K562 (cell line): ENCODE measurements around the gene GRIP1. TPM values are rescaled to one million over a fixed set of nuclear protein-coding genes. Genes with fewer than 3 reads are reported as not detected.

Experiments used
- ATAC-seq: fragments of 200-7000 bp; cut with Tn5 transposase; 3 replicates; pipeline ENCODE4 v1.9.1; 2020; ENCODE audit warnings: moderate library complexity
- BruUV-seq: library from RNA; stranded (reverse); fragments of 400-500 nt; replicated peaks from 2 replicates; lab custom pipeline; 2021; lab: Mats Ljungman, UMichigan
- CTCF ChIA-PET: fragments of 300-600 bp; formaldehyde crosslinking; extraction: SDS; loops from one replicate; lab custom pipeline; 2021; ENCODE audit warnings: low intra/inter-chr PET ratio; lab: Yijun Ruan, JAX
- POLR2A ChIA-PET: fragments of 300-600, 350-650 bp; sonication (Branson Sonifier 250); formaldehyde crosslinking; extraction: SDS; loops from one replicate; lab custom pipeline; 2021; ENCODE audit warnings: antibody characterized with exemption, inconsistent platforms; lab: Yijun Ruan, JAX
- DNase-seq, 4 experiments: peaks; one replicate each; pipeline versions ENCODE4 v3.0.0 to v3.0.0-alpha.2; 2011 to 2018; ENCODE audit warnings: low spot score in 3 of 4, mixed read lengths in 3 of 4; ENCODE audit errors: extremely low read depth in 1 of 4
- FAIRE-seq: peaks from 2 replicates; lab custom pipeline; 2011; peaks lifted over from hg19 to GRCh38; lab: Jason Lieb, UNC
- H2AFZ ChIP-seq: 2 replicates; pipeline ENCODE4 v1.6.0; 2011; ENCODE audit warnings: low read depth, low read length, control low read depth, inconsistent platforms
- H3K27ac ChIP-seq: fragments of 200-600 bp; 3 replicates; pipeline ENCODE4 v1.8.0; 2011; ENCODE audit warnings: low read depth, mild to moderate bottlenecking, control low read depth, inconsistent platforms, low read length, moderate library complexity, mixed read lengths; ENCODE audit errors: extremely low read depth
- H3K27me3 ChIP-seq, 2 experiments: fragments of 300-600 bp in 1 of 2; 2 replicates in 1 of 2; 3 replicates in 1 of 2; pipeline versions ENCODE4 v1.6.0 to v1.8.0; 2011; ENCODE audit warnings: inconsistent platforms in 2 of 2, low read length in 2 of 2, mild to moderate bottlenecking in 1 of 2, mixed read lengths in 1 of 2, moderate library complexity in 1 of 2; ENCODE audit not compliant: control insufficient read depth in 2 of 2, insufficient read depth in 2 of 2
- H3K36me3 ChIP-seq: fragments of 300-600 bp; 3 replicates; pipeline ENCODE4 v1.8.0; 2011; ENCODE audit warnings: mild to moderate bottlenecking, low read length, inconsistent platforms; ENCODE audit not compliant: control insufficient read depth, insufficient read depth
- H3K4me1 ChIP-seq, 2 experiments: fragments of 200-600 bp in 1 of 2; replicated peaks in 1 of 2; 2 replicates in 1 of 2; 3 replicates in 1 of 2; pipeline versions ENCODE4 v1.5.1 to v1.8.0; 2011; ENCODE audit warnings: inconsistent platforms in 2 of 2, low read length in 2 of 2, mild to moderate bottlenecking in 1 of 2, mixed read lengths in 1 of 2, moderate library complexity in 1 of 2; ENCODE audit not compliant: control insufficient read depth in 2 of 2, insufficient read depth in 2 of 2
- H3K4me2 ChIP-seq: 2 replicates; pipeline ENCODE4 v1.6.1; 2011; ENCODE audit warnings: low read length, control low read depth, inconsistent platforms, mixed read lengths; ENCODE audit not compliant: insufficient read depth
- H3K4me3 ChIP-seq: fragments of 200-600 bp; sonication (generic), shearing (Covaris generic); 2 replicates; pipeline ENCODE4 v1.5.1; 2016; ENCODE audit warnings: control low read depth, inconsistent platforms
- H3K79me2 ChIP-seq: fragments of 200-600 bp; 3 replicates; pipeline ENCODE4 v1.8.0; 2011; ENCODE audit warnings: low read length, inconsistent platforms; ENCODE audit not compliant: control insufficient read depth, insufficient read depth
- H3K9ac ChIP-seq, 2 experiments: 2 replicates each; pipeline versions ENCODE4 v1.6.0 to v1.6.1; 2011; ENCODE audit warnings: low read depth in 2 of 2, low read length in 2 of 2, control low read depth in 1 of 2, inconsistent platforms in 1 of 2, mild to moderate bottlenecking in 1 of 2, mixed read lengths in 1 of 2; ENCODE audit not compliant: insufficient read depth in 1 of 2
- H3K9me1 ChIP-seq: one replicate; pipeline ENCODE4 v1.6.0; 2011; ENCODE audit warnings: inconsistent platforms, mild to moderate bottlenecking, low read length, moderate library complexity; ENCODE audit not compliant: control insufficient read depth, insufficient read depth
- H3K9me3 ChIP-seq: replicated peaks from 2 replicates; pipeline ENCODE4 v1.5.1; 2011; ENCODE audit warnings: low read depth, low read length, inconsistent platforms; ENCODE audit not compliant: control insufficient read depth, insufficient read depth
- H4K20me1 ChIP-seq: replicated peaks from 2 replicates; pipeline ENCODE4 v1.6.1; 2011; ENCODE audit warnings: low read length, inconsistent platforms, mixed read lengths; ENCODE audit not compliant: control insufficient read depth, insufficient read depth
- ARID1B ChIP-seq: fragments of 450-650 bp; IDR thresholded peaks from 2 replicates; pipeline ENCODE4 v1.6.1; 2016; ENCODE audit warnings: antibody characterized with exemption, mild to moderate bottlenecking, inconsistent platforms
- ARID2 ChIP-seq: fragments of 450-650 bp; IDR thresholded peaks from 2 replicates; pipeline ENCODE4 v1.6.1; 2017; ENCODE audit warnings: antibody characterized with exemption, mild to moderate bottlenecking
- DPF2 ChIP-seq: fragments of 450-650 bp; IDR thresholded peaks from 2 replicates; pipeline ENCODE4 v1.6.1; 2016
- ETV5 ChIP-seq: sonication (generic); formaldehyde crosslinking; IDR thresholded peaks from 2 replicates; pipeline ENCODE4 v1.4.0; 2020; ENCODE audit warnings: low read depth, mild to moderate bottlenecking, missing genetic modification reagents
- GTF2E2 ChIP-seq: fragments of 200-800 bp; sonication (Bioruptor generic); IDR thresholded peaks from 2 replicates; pipeline ENCODE4 v1.6.1; 2016; ENCODE audit warnings: missing genetic modification characterization, missing compliant biosample characterization
- HDAC8 ChIP-seq: fragments of 450-650 bp; IDR thresholded peaks from 2 replicates; pipeline ENCODE4 v1.6.1; 2016; ENCODE audit warnings: mild to moderate bottlenecking, missing genetic modification characterization, moderate library complexity, missing compliant biosample characterization
- HNRNPUL1 ChIP-seq: fragments of 200-400 bp; formaldehyde crosslinking; IDR thresholded peaks from 2 replicates; pipeline ENCODE4 v1.6.1; 2017; ENCODE audit warnings: low read length
- NR1H2 ChIP-seq: sonication (generic); formaldehyde crosslinking; IDR thresholded peaks from 2 replicates; pipeline ENCODE4 v1.4.0; 2020; ENCODE audit warnings: mild to moderate bottlenecking, missing genetic modification reagents
- NR4A1 ChIP-seq, 2 experiments: fragments of 250-450 bp in 1 of 2; fragments of 450-650 bp in 1 of 2; sonication (Bioruptor Pico) in 1 of 2; IDR thresholded peaks; 2 replicates each; pipeline versions ENCODE4 v1.4.0 to v1.6.1; 2016 to 2020; ENCODE audit warnings: mild to moderate bottlenecking in 2 of 2, missing compliant biosample characterization in 1 of 2, missing genetic modification characterization in 1 of 2, moderate library complexity in 1 of 2
- PHF8 ChIP-seq: fragments of 200-600 bp; sonication (generic); IDR thresholded peaks from 2 replicates; pipeline ENCODE4 v1.6.1; 2012; ENCODE audit warnings: mixed run types, mild to moderate bottlenecking, inconsistent platforms, low read length, moderate library complexity, borderline replicate concordance
- RBM34 ChIP-seq: fragments of 200-400 bp; formaldehyde crosslinking; IDR thresholded peaks from 2 replicates; pipeline ENCODE4 v1.6.1; 2018; ENCODE audit warnings: low read length, borderline replicate concordance; ENCODE audit not compliant: insufficient read depth
- SAFB ChIP-seq: fragments of 200-400 bp; formaldehyde crosslinking; IDR thresholded peaks from 2 replicates; pipeline ENCODE4 v1.6.1; 2017; ENCODE audit warnings: low read depth, low read length, borderline replicate concordance
- ZNF121 ChIP-seq: sonication (generic); formaldehyde crosslinking; conservative IDR thresholded peaks from 2 replicates; pipeline ENCODE4 v1.8.0; 2022; ENCODE audit warnings: missing genetic modification reagents
- ZNF239 ChIP-seq: fragments of 250-450 bp; sonication (Bioruptor Pico); IDR thresholded peaks from 2 replicates; pipeline ENCODE4 v1.4.0; 2020; ENCODE audit warnings: mild to moderate bottlenecking
- ZNF282 ChIP-seq: sonication (generic); formaldehyde crosslinking; IDR thresholded peaks from 2 replicates; pipeline ENCODE4 v1.8.1; 2023; ENCODE audit warnings: missing genetic modification reagents
- ZNF668 ChIP-seq: fragments of 250-450 bp; sonication (Bioruptor Pico); IDR thresholded peaks from 2 replicates; pipeline ENCODE4 v1.8.0; 2022; ENCODE audit warnings: mild to moderate bottlenecking, inconsistent platforms
- WGBS: fragments of 100-300 bp; shearing (Covaris generic); methylation state at CpG from one replicate; pipeline ENCODE4 v1.1.6; 2016; ENCODE audit warnings: low coverage, mixed read lengths; ENCODE audit not compliant: insufficient coverage; ENCODE audit errors: missing lambda C conversion rate; 5-methylcytosine and 5-hydroxymethylcytosine counted together
- in situ Hi-C: fragments of 300-500 bp; cut with MboI; formaldehyde crosslinking; loops from 4 replicates; pipeline ENCODE4 v1.15.0; 2018; ENCODE audit warnings: inconsistent platforms, mixed read lengths
- intact Hi-C: fragments of 100-400 bp; cut with micrococcal nuclease; formaldehyde crosslinking; loops from 2 replicates; pipeline ENCODE4 v1.14.2; 2022
- polyA plus RNA-seq, 8 experiments: library from polyadenylated mRNA; depleted of rRNA in 4 of 8; stranded (reverse) in 5 of 8; unstranded in 3 of 8; fragments of >200 nt; fragmentation: Nextera tagmentation in 2 of 8; fragmentation: Illumina TruSeq in 1 of 8; extraction: Ambion mirVana in 2 of 8; extraction: Trizol in 1 of 8; gene quantifications; 2 replicates each; pipeline versions ENCODE4 v1.2.1 to v1.2.3, GENCODE V29; 2011 to 2014; ENCODE audit warnings: inconsistent platforms in 1 of 8, missing spikeins in 1 of 8
- total RNA-seq, 7 experiments: library from RNA; depleted of rRNA in 6 of 7; stranded (reverse); fragments of >200 nt in 6 of 7; fragmentation: Illumina TruSeq in 2 of 7; extraction: Trizol in 2 of 7; gene quantifications; 2 replicates each; pipeline versions ENCODE4 v1.2.1 to v1.2.3, GENCODE V29; 2011 to 2021; ENCODE audit warnings: low replicate concordance in 1 of 7
- TF ChIP-seq, protein P1 (sequence below): fragments of 250-450 bp; sonication (Bioruptor Pico); IDR thresholded peaks from 2 replicates; pipeline ENCODE4 v1.8.0; 2021; ENCODE audit warnings: moderate library complexity, mild to moderate bottlenecking, inconsistent platforms
- TF ChIP-seq, protein P2 (sequence below): sonication (generic); formaldehyde crosslinking; IDR thresholded peaks from 2 replicates; pipeline ENCODE4 v1.9.0; 2022; ENCODE audit warnings: mild to moderate bottlenecking, missing genetic modification reagents

Gene GRIP1
- total and polyA plus RNA-seq, 9 of the 15 experiments (the other 6 are each of a cell fraction or from before 2014, with no cell fraction given), result 0.28 to 1.2 (median 0.45) TPM

DNA sequence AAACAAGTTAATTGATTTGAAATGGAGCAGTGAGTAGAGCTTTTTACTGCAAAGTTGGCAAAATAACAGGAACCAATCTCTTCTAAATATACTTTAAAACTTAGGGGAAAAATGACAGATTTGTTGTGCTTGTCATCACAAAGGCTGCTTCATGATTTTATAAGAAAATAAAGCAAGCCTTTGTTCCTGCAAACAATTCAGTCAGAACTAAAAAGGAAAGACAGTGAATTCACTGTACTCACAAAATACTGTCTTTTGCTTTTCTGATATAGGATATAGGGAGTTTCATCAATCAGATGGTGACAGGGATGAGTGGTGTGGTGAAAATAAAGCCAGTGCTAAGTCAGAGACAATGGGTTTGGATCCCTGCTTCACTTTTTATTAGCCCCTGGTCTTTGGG lies 250.6 kb downstream of the GRIP1 start:
- no peaks in the 10 kb centered on the region for H3K9me3 ChIP-seq

DNA sequence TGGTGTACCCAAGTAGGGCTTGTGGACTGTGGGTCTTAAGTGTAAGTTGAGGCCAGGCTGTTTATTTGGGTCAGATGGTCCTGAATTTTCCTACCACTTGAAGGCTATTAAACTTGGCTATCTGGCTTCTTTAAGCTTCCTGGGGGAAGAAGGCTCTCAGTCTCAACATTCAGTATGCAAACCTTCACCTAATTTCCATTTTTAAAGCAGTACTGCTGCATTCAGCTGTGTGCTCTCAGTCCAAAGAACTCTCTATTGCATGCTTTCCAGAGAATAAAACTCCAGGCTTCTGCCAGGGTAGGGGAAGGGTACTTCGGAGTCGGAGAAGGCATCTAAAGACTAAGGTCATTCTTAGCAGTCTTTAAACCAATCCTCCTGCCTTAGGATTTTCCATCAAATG lies 252.2 kb downstream of the GRIP1 start:
- intact Hi-C loops, result no loop called here
- ChIA-PET CTCF (no interaction called here), POLR2A (no interaction called here)

More for the DNA sequence above, 250.6 kb downstream of the GRIP1 start:
- no peak overlapping the region for H3K4me3 ChIP-seq
- intact Hi-C loops, result no loop called here
- no peaks in the 10 kb centered on the region for H3K9me1 ChIP-seq
- TF ChIP-seq ARID2 (no peak), DPF2 (no peak), ARID1B (no peak), HDAC8 (tag) (no peak), NR1H2 (CRISPR knock-in tag) (no peak), SAFB (no peak), NR4A1 (CRISPR knock-in tag; IDR thresholded peaks at IDR 0.05) (no peak), NR4A1 (tag; IDR thresholded peaks at IDR 0.05) (no peak)
- DNase-seq (no peak), ATAC-seq (no peak), FAIRE-seq (no peak)
- no peaks in the 10 kb centered on the region for H3K79me2 ChIP-seq
- no peak overlapping the region for H3K4me2 ChIP-seq
- no peaks in the 10 kb centered on the region for H4K20me1 ChIP-seq
- CTCF ChIA-PET, result no interaction called here
- H3K36me3 ChIP-seq, result no peaks in the 10 kb centered on the region
- in situ Hi-C loops, result no loop called here
- H3K9ac ChIP-seq, result no peak overlapping the region
- no peak overlapping the region for H3K27ac ChIP-seq
- H3K4me1 ChIP-seq, result no peaks in the 10 kb centered on the region
- POLR2A ChIA-PET, result interaction anchor here (1.0 kb wide), 1 partner anchor 13 kb away, joined by 3 read pairs; no protein-coding TSS in a partner anchor
- H2AFZ ChIP-seq, result no peak overlapping the region
- H3K27me3 ChIP-seq, result no peaks in the 10 kb centered on the region
- BruUV-seq, result no TSS peak

More for the DNA sequence above, 252.2 kb downstream of the GRIP1 start:
- no peak overlapping the region for H2AFZ ChIP-seq
- H3K79me2 ChIP-seq, result no peaks in the 10 kb centered on the region
- no peak for DNase-seq
- H3K4me3 ChIP-seq, result no peak overlapping the region
- no peaks in the 10 kb centered on the region for H3K4me1 ChIP-seq
- in situ Hi-C loops, result no loop called here
- H3K9me3 ChIP-seq, result no peaks in the 10 kb centered on the region
- H3K9ac ChIP-seq, result no peak overlapping the region
- 0% methylated on average over 2 of the region's 2 CpGs for WGBS
- H3K27ac ChIP-seq, result no peak overlapping the region
- TF ChIP-seq ZNF282 (CRISPR knock-in tag) (no peak), HNRNPUL1 (no peak), RBM34 (no peak), ETV5 (CRISPR knock-in tag) (no peak), ZNF239 (no peak), GTF2E2 (tag) (no peak), ZNF668 (CRISPR knock-in tag) (no peak), ZNF121 (CRISPR knock-in tag) (no peak), PHF8 (no peak)
- TF ChIP-seq, protein P1, sequence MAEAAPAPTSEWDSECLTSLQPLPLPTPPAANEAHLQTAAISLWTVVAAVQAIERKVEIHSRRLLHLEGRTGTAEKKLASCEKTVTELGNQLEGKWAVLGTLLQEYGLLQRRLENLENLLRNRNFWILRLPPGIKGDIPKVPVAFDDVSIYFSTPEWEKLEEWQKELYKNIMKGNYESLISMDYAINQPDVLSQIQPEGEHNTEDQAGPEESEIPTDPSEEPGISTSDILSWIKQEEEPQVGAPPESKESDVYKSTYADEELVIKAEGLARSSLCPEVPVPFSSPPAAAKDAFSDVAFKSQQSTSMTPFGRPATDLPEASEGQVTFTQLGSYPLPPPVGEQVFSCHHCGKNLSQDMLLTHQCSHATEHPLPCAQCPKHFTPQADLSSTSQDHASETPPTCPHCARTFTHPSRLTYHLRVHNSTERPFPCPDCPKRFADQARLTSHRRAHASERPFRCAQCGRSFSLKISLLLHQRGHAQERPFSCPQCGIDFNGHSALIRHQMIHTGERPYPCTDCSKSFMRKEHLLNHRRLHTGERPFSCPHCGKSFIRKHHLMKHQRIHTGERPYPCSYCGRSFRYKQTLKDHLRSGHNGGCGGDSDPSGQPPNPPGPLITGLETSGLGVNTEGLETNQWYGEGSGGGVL (CRISPR knock-in tag), result no peak
- TF ChIP-seq, protein P2, sequence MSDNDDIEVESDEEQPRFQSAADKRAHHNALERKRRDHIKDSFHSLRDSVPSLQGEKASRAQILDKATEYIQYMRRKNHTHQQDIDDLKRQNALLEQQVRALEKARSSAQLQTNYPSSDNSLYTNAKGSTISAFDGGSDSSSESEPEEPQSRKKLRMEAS, result no peak
- no peaks in the 10 kb centered on the region for H4K20me1 ChIP-seq
- no peak for FAIRE-seq
- no TSS peak for BruUV-seq
- no peaks in the 10 kb centered on the region for H3K9me1 ChIP-seq
- no peak for ATAC-seq
- no peaks in the 10 kb centered on the region for H3K27me3 ChIP-seq
- H3K36me3 ChIP-seq, result no peaks in the 10 kb centered on the region
- no peak overlapping the region for H3K4me2 ChIP-seq
